ENCODE data around the gene BICDL2.

- no peak for TF ChIP-seq POLR2A (IDR thresholded peaks at IDR 0.05; ENCODE audit: low read length)
- TF ChIP-seq GATA1 (IDR thresholded peaks at IDR 0.05; ENCODE audit: low read depth, low read length), result no peak
Observed at GRCh38 chr16:3073448-3073847, 36.7 kb upstream of the BICDL2 start.
